AG10803 (cell line): ENCODE results near the gene GABRG2.

Source experiments
- DNase-seq: peaks from one replicate; pipeline ENCODE4 v3.0.0; 2010; ENCODE audit warnings: low read depth
- H3K4me3 ChIP-seq: 2 replicates; pipeline ENCODE4 v1.5.1; 2011; ENCODE audit warnings: mild to moderate bottlenecking, low read length, control low read depth
- CTCF ChIP-seq: conservative IDR thresholded peaks from 2 replicates; pipeline ENCODE4 v1.5.1; 2011; ENCODE audit warnings: mild to moderate bottlenecking, low read length, control low read depth, inconsistent platforms

The GABRG2 gene

GRCh38 chr5:162067162-162067561, 411 bp upstream of the GABRG2 start:
- H3K4me3 ChIP-seq, result no peak overlapping the region
- no peak for DNase-seq

GRCh38 chr5:162068412-162068811, 839 bp downstream of the GABRG2 start:
- DNase-seq, result no peak
- H3K4me3 ChIP-seq, result no peak overlapping the region
- TF ChIP-seq CTCF, result no peak

More at GRCh38 chr5:162067162-162067561, 411 bp upstream of the GABRG2 start:
- no peak for TF ChIP-seq CTCF

GRCh38 chr5:162068936-162069335, 1.4 kb downstream of the GABRG2 start:
- no peak for TF ChIP-seq CTCF
- H3K4me3 ChIP-seq, result no peak overlapping the region
- DNase-seq, result no peak

GRCh38 chr5:162078805-162079204, 11.2 kb downstream of the GABRG2 start:
- DNase-seq, result no peak
- no peak overlapping the region for H3K4me3 ChIP-seq
- no peak for TF ChIP-seq CTCF

- TF ChIP-seq CTCF, result no peak
These were observed 23.8 kb downstream of the GABRG2 start for GRCh38 chr5:162091336-162091735.

GRCh38 chr5:162096448-162096847, 28.9 kb downstream of the GABRG2 start:
- no peak for TF ChIP-seq CTCF
- no peak overlapping the region for H3K4me3 ChIP-seq
- DNase-seq, result no peak

More at GRCh38 chr5:162091336-162091735, 23.8 kb downstream of the GABRG2 start:
- no peak overlapping the region for H3K4me3 ChIP-seq
- no peak for DNase-seq

- no peak for DNase-seq
- no peak for TF ChIP-seq CTCF
- no peak overlapping the region for H3K4me3 ChIP-seq
These were observed 40.0 kb downstream of the GABRG2 start for GRCh38 chr5:162107591-162107990.
